ENCODE measurements around the gene PRR13. TPM values are rescaled to one million over a fixed set of nuclear protein-coding genes. Genes with fewer than 3 reads are reported as not detected.

PRR13 gene
- total RNA-seq, 1 donor from 2014 or later = 4.9 TPM

- FAIRE-seq = no peak
- no peak for DNase-seq (ENCODE audit: low spot score in 2 of 2)
Observed at GRCh38 chr12:53486736-53487487, 45.4 kb downstream of the PRR13 start.

- FAIRE-seq (no peak), DNase-seq (ENCODE audit: low spot score in 2 of 2) (no peak)
Observed at GRCh38 chr12:53489242-53489864, 47.8 kb downstream of the PRR13 start.

GRCh38 chr12:53492188-53492587, 50.7 kb downstream of the PRR13 start:
- no peak for DNase-seq (ENCODE audit: low spot score in 2 of 2)
- FAIRE-seq = no peak

- no peak for FAIRE-seq
- DNase-seq (ENCODE audit: low spot score in 2 of 2) = peak; percentile 91 to 94
Observed at GRCh38 chr12:53492830-53493609, 51.5 kb downstream of the PRR13 start.

- FAIRE-seq (no peak), DNase-seq (ENCODE audit: low spot score in 2 of 2) (no peak)
Observed at GRCh38 chr12:53493610-53494391, 52.3 kb downstream of the PRR13 start.

Other genes starting within 250 kb of the PRR13 start
- not detected for gene ITGB7, start 234.5 kb upstream of the PRR13 start, total RNA-seq
- gene RARG, start 209.5 kb upstream of the PRR13 start, total RNA-seq = 1.6 TPM
- gene ESPL1, start 173.4 kb upstream of the PRR13 start, total RNA-seq = 1.2 TPM
- gene PFDN5, start 146.2 kb upstream of the PRR13 start, total RNA-seq = 538 TPM
- gene MYG1, start 142.0 kb upstream of the PRR13 start, total RNA-seq = 45.7 TPM
- 34.2 TPM for gene AAAS, start 120.1 kb upstream of the PRR13 start, total RNA-seq
- under 0.01 TPM for gene SP7, start 105.4 kb upstream of the PRR13 start, total RNA-seq
- 8.2 TPM for gene SP1, start 61.6 kb upstream of the PRR13 start, total RNA-seq
- not detected for gene AMHR2, start 17.9 kb upstream of the PRR13 start, total RNA-seq
- 157 TPM for gene PCBP2, start 10.4 kb downstream of the PRR13 start, total RNA-seq
- 34.6 TPM for gene MAP3K12, start 57.7 kb downstream of the PRR13 start, total RNA-seq
- gene TARBP2, start 59.5 kb downstream of the PRR13 start, total RNA-seq = 26.9 TPM
- not detected for gene NPFF, start 65.8 kb downstream of the PRR13 start, total RNA-seq
- 4.1 TPM for gene ATF7, start 184.6 kb downstream of the PRR13 start, total RNA-seq
- gene ATP5MC2, start 234.3 kb downstream of the PRR13 start, total RNA-seq = 73.0 TPM